Endothelial cell of umbilical vein (primary cell): ENCODE data around the gene PDE8B.

ENCODE experiments used
- CTCF ChIP-seq, 2 donors: IDR thresholded peaks; 1 replicate in 1 of 2; 2 replicates in 1 of 2; pipeline ENCODE4 v1.5.1; 2011; ENCODE audit warnings: low read length in 2 of 2, mild to moderate bottlenecking in 2 of 2, moderate library complexity in 2 of 2, control low read depth in 1 of 2, inconsistent platforms in 1 of 2, low read depth in 1 of 2; ENCODE audit not compliant: insufficient read depth in 1 of 2; ENCODE audit errors: extremely low read depth in 1 of 2
- EZH2 ChIP-seq: IDR thresholded peaks from 2 replicates; pipeline ENCODE4 v1.6.1; 2012; ENCODE audit warnings: borderline replicate concordance, low read depth, mild to moderate bottlenecking, moderate library complexity, low read length, inconsistent platforms; ENCODE audit not compliant: severe bottlenecking
- FOS ChIP-seq: IDR thresholded peaks from 2 replicates; pipeline ENCODE4 v1.6.1; 2011; ENCODE audit warnings: mild to moderate bottlenecking, low read length, moderate library complexity, borderline replicate concordance; ENCODE audit not compliant: insufficient read depth
- GATA2 ChIP-seq: IDR thresholded peaks from 2 replicates; pipeline ENCODE4 v1.7.0; 2011; ENCODE audit warnings: low read depth, mild to moderate bottlenecking, moderate library complexity, mixed read lengths, low read length; ENCODE audit not compliant: insufficient read length, insufficient read depth
- MAX ChIP-seq: IDR thresholded peaks from 2 replicates; pipeline ENCODE4 v1.6.1; 2011; ENCODE audit not compliant: insufficient read depth, insufficient read length
- MYC ChIP-seq: IDR thresholded peaks from one replicate; pipeline ENCODE4 v1.6.1; 2011; ENCODE audit warnings: mild to moderate bottlenecking, low read depth, low read length
- POLR2A ChIP-seq: IDR thresholded peaks from 2 replicates; pipeline ENCODE4 v1.6.1; 2012; ENCODE audit warnings: low read depth, mild to moderate bottlenecking, control low read depth, low read length
- POLR2AphosphoS5 ChIP-seq: IDR thresholded peaks from 2 replicates; pipeline ENCODE4 v1.6.1; 2012; ENCODE audit warnings: low read depth, mild to moderate bottlenecking, control low read depth, low read length, moderate library complexity; ENCODE audit not compliant: insufficient read depth

GRCh38 chr5:77174526-77174925 is 36.0 kb upstream of the PDE8B start:
- TF ChIP-seq CTCF (IDR thresholded peaks at IDR 0.05; ENCODE audit: extremely low read depth in 1 of 2, insufficient read depth in 1 of 2, low read depth in 1 of 2, low read length in 2 of 2) = no peak
- TF ChIP-seq MAX = no peak
- TF ChIP-seq POLR2A = no peak
- TF ChIP-seq EZH2 = no peak
- no peak for TF ChIP-seq POLR2AphosphoS5
- no peak for TF ChIP-seq MYC
- TF ChIP-seq FOS = no peak
- TF ChIP-seq GATA2 = no peak
